Caco-2 (cell line): Measurements from ENCODE around the gene XKRX. TPM values are rescaled to one million over a fixed set of nuclear protein-coding genes. Genes with fewer than 3 reads are reported as not detected.

Experiments used
- BruUV-seq: library from RNA; stranded (reverse); fragments of 400-500 nt; replicated peaks from 2 replicates; lab custom pipeline; 2021; lab: Mats Ljungman, UMichigan
- CTCF ChIA-PET: fragments of 300-600 bp; sonication (Branson Sonifier 250); formaldehyde crosslinking; loops from one replicate; lab custom pipeline; 2022; ENCODE audit warnings: antibody characterized with exemption; lab: Charles Lee
- POLR2A ChIA-PET: fragments of 300-600 bp; sonication (Branson Sonifier 250); formaldehyde crosslinking; loops from one replicate; lab custom pipeline; 2022; ENCODE audit warnings: antibody characterized with exemption; lab: Charles Lee
- DNase-seq, 2 experiments: peaks; one replicate each; pipeline versions ENCODE4 v3.0.0 to v3.0.0-alpha.2; 2020 to 2022
- H3K27me3 ChIP-seq: replicated peaks from 2 replicates; pipeline ENCODE4 v1.6.0; 2011; ENCODE audit warnings: low read length; ENCODE audit not compliant: control insufficient read depth, insufficient read depth
- H3K36me3 ChIP-seq: 2 replicates; pipeline ENCODE4 v1.5.1; 2011; ENCODE audit warnings: low read length; ENCODE audit not compliant: control insufficient read depth, insufficient read depth
- H3K4me1 ChIP-seq: fragments of 250-450 bp; sonication (Bioruptor Pico); 2 replicates; pipeline ENCODE4 v1.5.1; 2020; ENCODE audit warnings: mild to moderate bottlenecking
- H3K4me3 ChIP-seq: 2 replicates; pipeline ENCODE4 v1.5.1; 2011; ENCODE audit warnings: low read depth, mild to moderate bottlenecking, control low read depth, low read length
- H3K9me3 ChIP-seq: fragments of 250-450 bp; sonication (Bioruptor Pico); 2 replicates; pipeline ENCODE4 v1.5.1; 2020; ENCODE audit warnings: mild to moderate bottlenecking, moderate library complexity
- H3K27ac Mint-ChIP-seq: one replicate; pipeline ENCODE4 v1.8.0; 2022; ENCODE audit warnings: mixed read lengths; ENCODE audit not compliant: unreplicated experiment
- H3K27me3 Mint-ChIP-seq: one replicate; pipeline ENCODE4 v1.8.0; 2022; ENCODE audit warnings: mixed read lengths; ENCODE audit not compliant: insufficient read depth, unreplicated experiment
- H3K36me3 Mint-ChIP-seq: one replicate; pipeline ENCODE4 v1.8.0; 2022; ENCODE audit warnings: mild to moderate bottlenecking, mixed read lengths; ENCODE audit not compliant: insufficient read depth, unreplicated experiment
- H3K4me1 Mint-ChIP-seq: one replicate; pipeline ENCODE4 v1.8.0; 2022; ENCODE audit warnings: low read depth, mixed read lengths; ENCODE audit not compliant: unreplicated experiment
- H3K4me3 Mint-ChIP-seq: one replicate; pipeline ENCODE4 v1.8.0; 2022; ENCODE audit warnings: mild to moderate bottlenecking, moderate library complexity, mixed read lengths; ENCODE audit not compliant: unreplicated experiment
- H3K9me3 Mint-ChIP-seq: one replicate; pipeline ENCODE4 v1.8.0; 2022; ENCODE audit warnings: mixed read lengths; ENCODE audit not compliant: unreplicated experiment
- intact Hi-C: fragments of 100-400 bp; cut with micrococcal nuclease; formaldehyde crosslinking; loops from one replicate; pipeline ENCODE4 v1.10.0; 2022; ENCODE audit not compliant: unreplicated experiment
- total RNA-seq: library from RNA; stranded (reverse); gene quantifications from 2 replicates; pipeline ENCODE4 v1.2.3, GENCODE V29; 2022
- TF ChIP-seq, protein P1 (sequence below), 2 experiments: fragments of 200-600 bp in 1 of 2; IDR thresholded peaks; 1 replicate in 1 of 2; 2 replicates in 1 of 2; pipeline versions ENCODE4 v1.5.1 to v1.8.0; 2011 to 2022; ENCODE audit warnings: antibody characterized with exemption in 1 of 2, control low read depth in 1 of 2, inconsistent platforms in 1 of 2, low read depth in 1 of 2, low read length in 1 of 2, mild to moderate bottlenecking in 1 of 2, moderate library complexity in 1 of 2; ENCODE audit not compliant: insufficient read depth in 1 of 2, severe bottlenecking in 1 of 2, unreplicated experiment in 1 of 2

The XKRX gene
- total RNA-seq, 1 experiment from 2014 or later = 29.7 TPM

DNA sequence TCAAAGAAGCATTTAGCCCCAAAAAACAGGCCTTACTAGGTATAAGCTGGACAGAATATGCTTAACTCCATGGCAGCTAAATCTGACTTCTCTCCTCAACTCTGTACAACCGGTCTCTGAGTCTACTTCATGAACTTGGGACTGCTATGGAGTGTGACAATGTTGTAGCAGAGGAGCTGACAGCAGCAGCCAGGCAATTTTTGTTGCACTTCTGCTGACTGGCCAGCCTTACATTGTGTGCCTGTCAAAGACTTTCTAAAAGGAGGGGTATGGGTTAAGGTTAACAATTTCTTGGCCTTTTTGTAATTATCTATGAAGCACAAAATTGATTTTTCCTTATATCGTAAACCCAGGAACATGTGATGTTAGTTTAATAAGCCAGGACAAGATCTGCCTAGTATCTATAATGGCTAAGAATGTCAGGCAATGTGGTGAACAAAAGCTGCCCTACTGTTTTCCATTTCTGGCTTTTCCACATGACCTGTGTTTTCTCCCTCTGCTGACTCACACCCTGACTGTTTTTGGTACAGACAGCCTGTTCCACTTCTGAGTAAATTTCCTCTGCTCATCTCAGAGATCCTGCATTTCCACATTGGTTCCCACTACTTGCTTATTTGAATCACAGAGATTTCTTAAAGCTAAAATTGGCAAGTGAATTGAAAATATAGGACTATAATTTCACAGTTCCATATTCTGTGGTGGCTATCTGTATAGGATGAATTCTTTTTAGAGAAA lies 63.9 kb downstream of the XKRX start:
- Histone ChIP-seq H3K36me3 (no peaks in the 10 kb centered on the region), H3K27me3 (no peaks in the 10 kb centered on the region), H3K9me3 (no peaks in the 10 kb centered on the region), H3K4me1 (no peaks in the 10 kb centered on the region), H3K4me3 (no peak overlapping the region)
- ChIA-PET CTCF (no interaction called here), POLR2A (no interaction called here)
- Mint-ChIP-seq H3K4me3 (no peak overlapping the region), H3K27ac (no peak overlapping the region), H3K27me3 (no peaks in the 10 kb centered on the region), H3K36me3 (peaks cover 12% of the 10 kb centered on the region), H3K9me3 (no peaks in the 10 kb centered on the region), H3K4me1 (peaks cover 7% of the 10 kb centered on the region)
- intact Hi-C loops = no loop called here
- TF ChIP-seq, protein P1, sequence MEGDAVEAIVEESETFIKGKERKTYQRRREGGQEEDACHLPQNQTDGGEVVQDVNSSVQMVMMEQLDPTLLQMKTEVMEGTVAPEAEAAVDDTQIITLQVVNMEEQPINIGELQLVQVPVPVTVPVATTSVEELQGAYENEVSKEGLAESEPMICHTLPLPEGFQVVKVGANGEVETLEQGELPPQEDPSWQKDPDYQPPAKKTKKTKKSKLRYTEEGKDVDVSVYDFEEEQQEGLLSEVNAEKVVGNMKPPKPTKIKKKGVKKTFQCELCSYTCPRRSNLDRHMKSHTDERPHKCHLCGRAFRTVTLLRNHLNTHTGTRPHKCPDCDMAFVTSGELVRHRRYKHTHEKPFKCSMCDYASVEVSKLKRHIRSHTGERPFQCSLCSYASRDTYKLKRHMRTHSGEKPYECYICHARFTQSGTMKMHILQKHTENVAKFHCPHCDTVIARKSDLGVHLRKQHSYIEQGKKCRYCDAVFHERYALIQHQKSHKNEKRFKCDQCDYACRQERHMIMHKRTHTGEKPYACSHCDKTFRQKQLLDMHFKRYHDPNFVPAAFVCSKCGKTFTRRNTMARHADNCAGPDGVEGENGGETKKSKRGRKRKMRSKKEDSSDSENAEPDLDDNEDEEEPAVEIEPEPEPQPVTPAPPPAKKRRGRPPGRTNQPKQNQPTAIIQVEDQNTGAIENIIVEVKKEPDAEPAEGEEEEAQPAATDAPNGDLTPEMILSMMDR (IDR thresholded peaks at IDR 0.05; ENCODE audit: insufficient read depth in 1 of 2, low read depth in 1 of 2, low read length in 1 of 2, severe bottlenecking in 1 of 2, unreplicated experiment in 1 of 2) = no peak
- BruUV-seq = no TSS peak
- DNase-seq = no peak

Other genes starting within 250 kb of the XKRX start
- gene SYTL4, start 196.8 kb downstream of the XKRX start, total RNA-seq = 4.1 and 6.1 TPM in 2 replicates
- 41.5 and 44.9 TPM in 2 replicates for gene CSTF2, start 108.5 kb downstream of the XKRX start, total RNA-seq
- gene NOX1, start 54.6 kb downstream of the XKRX start, total RNA-seq = 13.2 and 15.7 TPM in 2 replicates
- gene ARL13A, start 40.8 kb upstream of the XKRX start, total RNA-seq = not detected in 2 replicates
- gene TRMT2B, start 123.2 kb upstream of the XKRX start, total RNA-seq = 23.6 and 28.1 TPM in 2 replicates
- not detected in 2 replicates for gene TMEM35A, start 150.0 kb upstream of the XKRX start, total RNA-seq
- 19.8 and 21.1 TPM in 2 replicates for gene CENPI, start 169.3 kb upstream of the XKRX start, total RNA-seq